SK-N-SH (cell line): ENCODE data around the gene DUSP1.

Experiments
- ELF1 ChIP-seq: IDR thresholded peaks from 2 replicates; pipeline ENCODE4 v1.4.0; 2012
- EP300 ChIP-seq, 2 experiments: IDR thresholded peaks; 2 replicates each; pipeline versions ENCODE4 v1.4.0 to v1.6.1; 2012; ENCODE audit warnings: borderline replicate concordance in 1 of 2, low read depth in 1 of 2, low read length in 1 of 2
- FOSL2 ChIP-seq: IDR thresholded peaks from 2 replicates; pipeline ENCODE4 v1.4.0; 2012; ENCODE audit warnings: low read depth, mild to moderate bottlenecking, moderate library complexity, borderline replicate concordance
- GABPA ChIP-seq: IDR thresholded peaks from 2 replicates; pipeline ENCODE4 v1.4.0; 2012; ENCODE audit warnings: low read depth, mild to moderate bottlenecking
- JUND ChIP-seq: IDR thresholded peaks from 2 replicates; pipeline ENCODE4 v1.4.0; 2012
- NRF1 ChIP-seq: IDR thresholded peaks from 2 replicates; pipeline ENCODE4 v1.6.1; 2012; ENCODE audit warnings: low read depth, mild to moderate bottlenecking, low read length
- POLR2AphosphoS5 ChIP-seq: IDR thresholded peaks from 2 replicates; pipeline ENCODE4 v1.6.1; 2012; ENCODE audit warnings: low read depth, low read length
- RAD21 ChIP-seq: IDR thresholded peaks from 2 replicates; pipeline ENCODE4 v1.6.1; 2012; ENCODE audit warnings: mild to moderate bottlenecking, low read length
- RFX5 ChIP-seq: IDR thresholded peaks from 2 replicates; pipeline ENCODE4 v1.6.1; 2012; ENCODE audit warnings: mild to moderate bottlenecking, improper control_type of control experiment, low read length
- TAF1 ChIP-seq: IDR thresholded peaks from 2 replicates; pipeline ENCODE4 v1.6.1; 2012; ENCODE audit warnings: low read depth, mild to moderate bottlenecking, low read length, moderate library complexity, borderline replicate concordance
- TEAD4 ChIP-seq: IDR thresholded peaks from 2 replicates; pipeline ENCODE4 v1.4.0; 2012; ENCODE audit warnings: mild to moderate bottlenecking, borderline replicate concordance; ENCODE audit not compliant: insufficient read depth
- TF ChIP-seq, protein P1 (sequence below): fragments of 200-600 bp; sonication (generic); IDR thresholded peaks from 2 replicates; pipeline ENCODE4 v1.6.1; 2017; ENCODE audit warnings: antibody characterized with exemption, mild to moderate bottlenecking, moderate library complexity
- TF ChIP-seq, protein P2 (sequence below): IDR thresholded peaks from 2 replicates; pipeline ENCODE4 v1.4.0; 2012; ENCODE audit warnings: low read depth
- TF ChIP-seq, protein P3 (sequence below): IDR thresholded peaks from 2 replicates; pipeline ENCODE4 v1.6.1; 2012; ENCODE audit warnings: mild to moderate bottlenecking, low read depth, low read length, moderate library complexity

DNA sequence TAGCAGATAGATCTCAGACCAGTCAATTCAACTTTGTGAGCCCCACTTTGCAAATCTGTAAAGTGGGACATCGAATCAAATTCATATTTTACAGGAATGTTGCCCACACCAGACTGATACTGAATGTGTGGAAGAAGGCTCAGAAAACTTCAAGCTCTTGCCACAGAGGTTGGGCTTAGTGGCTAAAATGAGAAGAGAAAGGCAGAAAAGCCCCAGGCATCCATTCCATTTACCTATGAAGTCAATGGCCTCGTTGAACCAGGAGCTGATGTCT is 1.7 kb downstream of the DUSP1 start:
- TF ChIP-seq POLR2AphosphoS5, result no peak
- TF ChIP-seq, protein P1, sequence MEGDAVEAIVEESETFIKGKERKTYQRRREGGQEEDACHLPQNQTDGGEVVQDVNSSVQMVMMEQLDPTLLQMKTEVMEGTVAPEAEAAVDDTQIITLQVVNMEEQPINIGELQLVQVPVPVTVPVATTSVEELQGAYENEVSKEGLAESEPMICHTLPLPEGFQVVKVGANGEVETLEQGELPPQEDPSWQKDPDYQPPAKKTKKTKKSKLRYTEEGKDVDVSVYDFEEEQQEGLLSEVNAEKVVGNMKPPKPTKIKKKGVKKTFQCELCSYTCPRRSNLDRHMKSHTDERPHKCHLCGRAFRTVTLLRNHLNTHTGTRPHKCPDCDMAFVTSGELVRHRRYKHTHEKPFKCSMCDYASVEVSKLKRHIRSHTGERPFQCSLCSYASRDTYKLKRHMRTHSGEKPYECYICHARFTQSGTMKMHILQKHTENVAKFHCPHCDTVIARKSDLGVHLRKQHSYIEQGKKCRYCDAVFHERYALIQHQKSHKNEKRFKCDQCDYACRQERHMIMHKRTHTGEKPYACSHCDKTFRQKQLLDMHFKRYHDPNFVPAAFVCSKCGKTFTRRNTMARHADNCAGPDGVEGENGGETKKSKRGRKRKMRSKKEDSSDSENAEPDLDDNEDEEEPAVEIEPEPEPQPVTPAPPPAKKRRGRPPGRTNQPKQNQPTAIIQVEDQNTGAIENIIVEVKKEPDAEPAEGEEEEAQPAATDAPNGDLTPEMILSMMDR, result no peak
- TF ChIP-seq RAD21, result no peak
- no peak for TF ChIP-seq JUND
- TF ChIP-seq TAF1, result no peak
- TF ChIP-seq ELF1, result no peak
- no peak for TF ChIP-seq TEAD4
- TF ChIP-seq, protein P2, sequence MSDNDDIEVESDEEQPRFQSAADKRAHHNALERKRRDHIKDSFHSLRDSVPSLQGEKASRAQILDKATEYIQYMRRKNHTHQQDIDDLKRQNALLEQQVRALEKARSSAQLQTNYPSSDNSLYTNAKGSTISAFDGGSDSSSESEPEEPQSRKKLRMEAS, result no peak
- no peak for TF ChIP-seq GABPA
- TF ChIP-seq RFX5, result no peak
- no peak for TF ChIP-seq FOSL2
- TF ChIP-seq, protein P3, sequence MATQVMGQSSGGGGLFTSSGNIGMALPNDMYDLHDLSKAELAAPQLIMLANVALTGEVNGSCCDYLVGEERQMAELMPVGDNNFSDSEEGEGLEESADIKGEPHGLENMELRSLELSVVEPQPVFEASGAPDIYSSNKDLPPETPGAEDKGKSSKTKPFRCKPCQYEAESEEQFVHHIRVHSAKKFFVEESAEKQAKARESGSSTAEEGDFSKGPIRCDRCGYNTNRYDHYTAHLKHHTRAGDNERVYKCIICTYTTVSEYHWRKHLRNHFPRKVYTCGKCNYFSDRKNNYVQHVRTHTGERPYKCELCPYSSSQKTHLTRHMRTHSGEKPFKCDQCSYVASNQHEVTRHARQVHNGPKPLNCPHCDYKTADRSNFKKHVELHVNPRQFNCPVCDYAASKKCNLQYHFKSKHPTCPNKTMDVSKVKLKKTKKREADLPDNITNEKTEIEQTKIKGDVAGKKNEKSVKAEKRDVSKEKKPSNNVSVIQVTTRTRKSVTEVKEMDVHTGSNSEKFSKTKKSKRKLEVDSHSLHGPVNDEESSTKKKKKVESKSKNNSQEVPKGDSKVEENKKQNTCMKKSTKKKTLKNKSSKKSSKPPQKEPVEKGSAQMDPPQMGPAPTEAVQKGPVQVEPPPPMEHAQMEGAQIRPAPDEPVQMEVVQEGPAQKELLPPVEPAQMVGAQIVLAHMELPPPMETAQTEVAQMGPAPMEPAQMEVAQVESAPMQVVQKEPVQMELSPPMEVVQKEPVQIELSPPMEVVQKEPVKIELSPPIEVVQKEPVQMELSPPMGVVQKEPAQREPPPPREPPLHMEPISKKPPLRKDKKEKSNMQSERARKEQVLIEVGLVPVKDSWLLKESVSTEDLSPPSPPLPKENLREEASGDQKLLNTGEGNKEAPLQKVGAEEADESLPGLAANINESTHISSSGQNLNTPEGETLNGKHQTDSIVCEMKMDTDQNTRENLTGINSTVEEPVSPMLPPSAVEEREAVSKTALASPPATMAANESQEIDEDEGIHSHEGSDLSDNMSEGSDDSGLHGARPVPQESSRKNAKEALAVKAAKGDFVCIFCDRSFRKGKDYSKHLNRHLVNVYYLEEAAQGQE, result no peak
- no peak for TF ChIP-seq NRF1
- TF ChIP-seq EP300 (IDR thresholded peaks at IDR 0.05; ENCODE audit: borderline replicate concordance in 1 of 2, low read depth in 1 of 2, low read length in 1 of 2), result no peak
